NCI-H2227 (cell line): ENCODE measurements around the gene ARHGAP40.

ENCODE experiments used
- DNase-seq: peaks from one replicate; lab custom pipeline; 2025; ENCODE audit not compliant: unreplicated experiment; lab: John Stamatoyannopoulos, UW

The ARHGAP40 gene

DNA sequence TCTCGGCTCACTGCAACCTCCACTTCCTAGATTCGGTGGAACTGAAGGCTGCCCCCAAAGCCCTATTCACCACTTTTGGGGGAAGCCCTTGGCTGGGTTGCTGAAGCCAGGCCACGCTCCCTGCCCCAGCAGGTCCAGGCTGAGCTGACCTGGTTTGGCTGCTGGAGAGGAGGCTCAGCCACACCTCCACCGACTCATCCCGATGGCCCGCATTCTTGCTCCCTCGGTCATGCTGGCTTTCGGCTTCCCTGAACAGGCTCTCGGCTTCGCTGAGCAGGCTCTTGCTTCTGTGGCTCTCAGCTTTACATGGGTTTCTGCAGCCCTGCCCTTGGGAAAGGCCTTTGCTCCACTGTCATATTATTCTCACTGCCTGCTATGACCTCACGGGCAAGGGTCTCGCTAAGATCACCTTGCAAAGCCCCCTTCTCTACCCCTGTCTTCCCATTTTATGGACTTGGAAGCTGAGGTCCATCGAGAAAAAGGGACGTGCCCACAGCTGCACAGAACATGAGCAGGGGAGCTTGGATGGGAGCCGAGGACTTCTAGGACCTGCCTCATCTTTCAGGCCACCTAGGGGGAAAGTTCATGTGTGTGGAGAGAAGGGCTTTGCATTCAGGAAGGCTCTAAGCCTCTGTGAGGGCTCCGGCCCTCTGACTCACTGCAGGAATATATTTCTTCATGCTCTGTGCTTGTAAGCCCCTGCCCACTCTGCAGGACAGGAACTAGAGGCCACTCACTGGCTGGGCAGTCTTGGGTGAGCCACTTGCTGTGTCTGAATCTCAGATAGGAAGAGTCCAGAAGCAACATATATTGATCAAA, 15.6 kb downstream of the ARHGAP40 start:
- DNase-seq = no peak

DNA sequence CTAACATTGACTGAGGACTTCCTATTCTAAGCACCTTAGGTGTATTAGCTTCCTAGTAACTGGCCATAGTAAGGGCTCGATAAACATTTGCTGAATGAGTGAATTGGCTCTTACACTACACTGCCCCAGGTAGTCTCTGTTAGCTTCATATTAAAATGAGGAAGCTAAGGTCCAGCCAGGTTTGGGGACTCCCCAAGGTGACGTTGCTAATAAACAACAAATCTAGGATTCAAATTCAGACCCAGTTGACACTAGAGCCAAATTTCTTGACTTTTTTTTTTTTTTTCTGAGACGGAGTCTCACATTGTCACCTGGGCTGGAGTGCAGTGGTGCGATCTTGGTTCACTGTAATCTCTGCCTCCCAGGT, 16.2 kb downstream of the ARHGAP40 start:
- no peak for DNase-seq

DNA sequence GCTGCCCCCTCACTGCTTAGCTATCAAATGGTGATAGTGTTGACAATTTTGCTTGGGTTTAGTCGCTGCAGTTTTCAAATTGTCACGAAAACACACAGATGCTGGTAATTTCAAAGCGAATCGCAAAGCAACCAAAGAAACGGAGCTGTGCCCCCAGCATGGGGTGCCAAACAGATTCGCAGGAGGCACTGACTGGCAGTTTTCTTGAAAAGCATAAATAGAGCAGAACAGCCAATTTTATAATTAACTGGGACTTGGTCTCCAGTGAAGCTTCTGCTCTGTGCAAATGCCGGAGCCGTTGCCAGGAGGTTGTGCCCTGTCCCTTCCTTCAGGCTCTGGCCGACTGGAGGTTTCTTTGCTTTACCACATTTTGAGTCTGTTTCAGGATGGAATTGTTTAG, 18.8 kb downstream of the ARHGAP40 start:
- DNase-seq = peak; percentile 82

DNA sequence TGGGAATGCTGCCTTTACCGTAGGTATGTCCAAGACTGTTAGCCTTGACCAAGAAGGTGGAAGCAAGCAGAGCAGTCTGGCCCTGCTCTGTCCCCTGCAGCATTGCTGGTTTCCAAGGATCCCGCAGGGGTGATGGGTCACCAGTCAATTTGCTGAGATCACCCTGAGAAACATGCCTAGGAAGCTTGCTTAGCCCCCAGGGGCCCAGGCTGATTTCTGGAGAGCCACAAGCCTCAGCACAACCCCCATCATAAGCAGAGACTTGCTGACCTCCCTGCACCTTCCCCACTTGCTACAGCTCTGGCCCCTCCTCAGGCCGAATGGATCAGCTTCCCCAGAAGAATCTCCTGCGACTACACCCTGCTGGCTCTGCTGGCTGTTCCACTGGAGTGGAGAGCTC, 21.5 kb downstream of the ARHGAP40 start:
- DNase-seq = no peak

DNA sequence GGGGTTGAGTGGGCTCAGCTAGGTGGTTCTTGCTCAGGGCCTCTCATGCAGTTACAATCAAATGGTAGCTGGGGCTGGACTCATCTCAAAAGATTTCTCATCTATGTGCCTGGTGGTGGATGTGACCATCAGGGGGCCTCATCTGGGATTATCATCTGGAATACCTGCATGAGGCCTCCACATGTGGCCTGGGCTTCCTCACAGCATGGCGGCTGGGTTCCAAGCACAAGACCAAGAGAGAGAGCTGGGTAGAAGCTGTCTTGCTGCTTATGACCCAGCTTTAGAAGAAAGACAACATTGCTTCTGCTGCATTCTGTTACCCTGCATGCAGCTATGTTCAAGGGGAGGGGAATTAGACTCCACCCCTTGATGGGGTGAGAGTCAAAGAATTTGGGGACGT, 22.5 kb downstream of the ARHGAP40 start:
- no peak for DNase-seq

DNA sequence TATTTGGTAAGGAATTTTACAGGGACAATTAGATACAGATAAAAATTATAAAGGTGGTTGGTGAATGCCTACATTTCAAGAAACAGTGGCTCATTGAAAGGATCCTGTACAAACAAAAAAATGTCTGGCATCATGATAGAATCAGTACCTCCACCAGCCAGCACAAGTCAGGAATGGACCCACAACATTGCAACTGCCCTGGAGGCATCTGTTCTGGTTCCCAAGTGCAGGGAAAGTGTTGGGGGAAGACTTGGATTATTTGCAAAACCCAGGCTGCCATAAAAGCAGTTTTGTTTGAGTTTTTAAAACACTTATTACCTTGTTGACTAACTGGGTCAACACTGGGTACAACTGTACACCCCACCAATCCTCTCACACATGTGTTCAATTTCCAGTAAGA, 24.3 kb downstream of the ARHGAP40 start:
- no peak for DNase-seq

DNA sequence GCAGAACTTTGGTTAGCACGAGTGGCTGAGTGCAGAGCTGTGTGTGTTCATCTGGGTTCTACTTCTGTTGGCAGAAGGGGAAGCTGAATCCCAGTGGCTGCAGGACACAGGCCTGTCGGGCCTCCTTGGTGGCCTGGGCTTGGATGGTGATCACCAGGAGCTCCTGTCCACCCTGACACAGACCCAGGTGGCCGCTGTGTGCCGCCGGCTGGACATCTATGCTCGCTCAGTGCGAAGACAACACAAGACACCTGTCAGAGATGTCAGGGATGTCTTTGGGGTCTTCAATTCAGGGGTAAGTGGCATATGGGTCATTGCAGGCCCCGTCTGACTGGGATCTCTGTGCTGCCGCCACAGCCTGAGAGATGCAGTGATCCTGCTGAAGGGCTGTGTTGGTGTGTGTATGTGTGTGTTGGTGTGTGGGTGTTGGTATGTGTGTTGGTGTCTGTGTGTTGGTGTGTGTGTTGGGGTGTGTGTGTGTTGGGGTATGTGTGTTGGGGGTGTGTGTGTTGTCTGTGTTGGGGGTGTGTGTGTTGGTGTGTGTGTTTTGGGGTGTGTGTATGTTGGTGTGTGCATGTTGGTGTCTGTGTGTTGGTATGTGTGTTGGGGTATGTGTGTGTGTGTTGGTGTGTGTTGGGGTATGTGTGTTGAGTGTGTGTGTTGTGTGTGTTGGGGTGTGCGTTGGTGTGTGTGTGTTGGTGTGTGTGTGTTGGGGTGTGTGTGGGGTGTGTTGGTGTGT, 25.5 kb downstream of the ARHGAP40 start:
- DNase-seq = no peak

DNA sequence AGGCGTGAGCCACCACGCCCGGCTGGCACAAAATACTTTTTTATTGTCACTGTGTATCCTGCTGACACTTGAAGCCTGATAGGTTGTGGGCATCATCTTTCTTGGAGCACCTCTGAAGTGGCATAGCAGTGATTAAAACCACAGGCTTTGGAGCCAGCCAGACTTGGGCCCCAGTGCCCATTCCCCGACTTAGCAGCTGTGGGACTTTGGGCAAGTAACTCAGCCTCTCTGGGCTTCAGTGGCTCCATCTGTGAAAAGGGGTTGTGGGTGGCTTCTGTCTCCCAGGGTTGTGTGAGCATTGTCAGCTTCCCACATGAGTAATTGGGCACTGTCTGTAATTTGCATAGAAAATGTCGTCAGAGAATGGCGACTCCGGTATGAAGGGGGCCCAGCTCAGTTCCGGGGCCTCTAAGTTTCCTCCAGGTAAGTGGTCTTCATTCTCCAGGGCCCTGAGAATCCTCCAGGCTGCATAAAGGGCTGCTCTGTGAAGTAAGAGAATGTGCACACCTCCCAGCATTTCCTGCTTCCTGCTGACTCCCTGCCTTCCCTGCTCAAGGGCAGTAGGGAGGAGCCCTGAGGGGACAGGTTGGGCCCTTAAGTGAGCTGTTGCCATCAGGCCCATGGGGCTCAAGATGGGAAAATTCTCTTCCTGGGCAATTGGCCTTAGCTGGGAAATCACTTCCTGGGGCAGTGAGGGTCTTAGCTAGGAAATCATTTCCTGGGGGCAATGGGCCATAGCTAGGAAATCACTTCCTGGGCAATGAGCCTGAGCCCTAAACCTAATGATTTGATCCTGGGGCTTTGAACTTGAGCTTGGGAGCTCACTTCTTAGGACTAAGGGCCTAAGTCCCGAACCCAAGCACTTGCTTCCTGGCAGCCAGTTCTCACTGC, 27.2 kb downstream of the ARHGAP40 start:
- DNase-seq = no peak

DNA sequence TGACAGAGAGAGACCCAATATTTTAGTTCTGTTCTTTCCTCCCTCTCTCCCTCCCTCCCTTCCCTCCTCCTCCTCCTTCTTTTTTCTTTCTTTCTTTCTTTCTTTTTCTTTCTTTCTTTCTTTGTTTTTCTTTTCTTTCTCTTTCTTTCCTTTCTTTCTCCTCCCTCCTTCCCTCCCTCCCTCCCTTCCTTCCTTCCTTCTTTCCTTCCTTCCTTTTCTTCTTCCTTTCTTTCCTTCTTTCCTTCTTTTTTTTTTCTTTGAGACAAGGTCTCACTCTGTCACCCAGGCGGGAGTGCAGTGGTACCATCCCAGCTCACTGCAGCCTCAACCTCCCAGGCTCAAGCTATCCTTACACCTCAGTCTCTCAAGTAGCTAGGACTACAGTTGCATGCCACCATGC, 28.4 kb downstream of the ARHGAP40 start:
- DNase-seq = no peak

DNA sequence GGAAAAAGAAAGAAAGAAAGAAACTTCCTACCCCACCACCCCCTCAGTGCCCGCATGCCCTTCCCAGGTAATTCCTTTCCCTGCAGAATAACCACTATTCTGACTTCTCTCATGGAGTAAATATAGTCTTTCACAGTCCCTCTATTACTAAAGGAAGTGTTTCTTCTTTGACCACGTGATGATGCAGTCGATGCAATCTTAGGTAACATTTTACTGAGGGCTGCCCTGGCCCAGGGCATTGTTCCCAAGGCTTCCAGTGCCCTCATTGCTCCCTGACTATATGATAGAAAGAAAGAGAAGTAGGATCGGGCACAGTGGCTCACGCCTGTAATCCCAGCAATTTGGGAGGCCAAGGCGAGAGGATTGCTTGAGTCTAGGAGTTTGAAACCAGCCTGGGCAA, 29.1 kb downstream of the ARHGAP40 start:
- no peak for DNase-seq

DNA sequence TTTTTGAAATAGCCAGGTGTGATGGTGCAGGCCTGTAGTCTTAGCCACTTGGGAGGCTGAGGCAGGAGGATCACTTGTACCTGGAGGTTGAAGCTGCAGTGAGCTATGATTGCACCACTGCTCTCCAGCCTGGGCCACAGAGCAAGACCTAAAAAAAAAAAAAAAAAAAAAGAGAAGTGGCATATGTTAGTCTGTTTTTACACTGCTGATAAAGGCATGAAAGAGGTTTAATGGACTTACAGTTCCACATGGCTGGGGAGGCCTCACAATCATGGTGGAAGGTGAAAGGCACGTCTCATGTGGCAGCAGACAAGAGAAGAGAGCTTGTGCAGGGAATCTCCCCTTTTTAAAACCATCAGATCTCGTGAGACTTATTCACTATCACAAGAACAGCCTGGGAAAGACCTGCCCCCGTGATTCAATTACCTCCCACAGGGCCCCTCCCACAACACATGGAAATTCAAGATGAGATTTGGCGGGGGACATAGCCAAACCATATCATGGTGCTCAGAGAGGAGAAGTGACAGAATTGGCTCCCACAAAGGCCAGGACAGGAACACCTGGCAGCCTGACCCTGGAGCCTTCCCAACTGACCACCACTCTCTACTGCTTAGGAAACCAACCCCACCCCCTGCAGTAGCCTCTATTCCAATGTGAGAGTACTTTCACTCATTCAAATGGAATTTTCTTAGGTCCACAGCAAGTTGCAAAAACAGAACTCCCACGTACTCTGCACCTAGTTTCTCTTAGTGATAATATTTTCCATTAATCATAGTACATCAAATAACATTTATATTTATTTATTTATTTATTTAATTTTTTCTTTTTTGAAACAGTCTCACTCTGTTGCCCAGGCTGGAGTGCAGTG, 29.8 kb downstream of the ARHGAP40 start:
- DNase-seq = no peak

DNA sequence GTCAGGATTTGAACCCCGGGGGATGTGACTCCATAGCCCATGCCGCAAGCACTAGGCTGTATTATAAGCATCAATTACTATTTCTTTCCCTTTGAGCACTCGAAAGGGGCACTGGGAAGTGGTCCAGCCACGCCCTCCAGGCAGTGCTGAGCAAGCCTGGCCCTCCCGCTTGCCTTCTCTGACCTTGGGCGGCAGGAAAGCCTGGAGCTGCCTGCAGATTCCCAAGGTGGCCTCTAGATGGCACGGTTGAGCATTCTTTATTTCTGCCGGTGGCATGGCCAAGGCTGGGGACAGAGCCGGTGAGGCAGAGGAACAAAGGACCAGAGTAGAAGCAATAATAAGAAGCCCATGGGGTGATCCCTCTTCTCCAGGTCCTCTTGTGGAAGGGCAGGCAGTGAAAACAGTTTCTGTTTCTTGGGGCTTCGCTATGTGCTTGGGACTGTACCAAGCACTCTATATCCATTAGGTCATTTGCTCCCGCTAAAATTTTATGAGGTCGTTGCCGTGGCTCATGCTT, 32.0 kb downstream of the ARHGAP40 start:
- DNase-seq = peak; percentile 82

DNA sequence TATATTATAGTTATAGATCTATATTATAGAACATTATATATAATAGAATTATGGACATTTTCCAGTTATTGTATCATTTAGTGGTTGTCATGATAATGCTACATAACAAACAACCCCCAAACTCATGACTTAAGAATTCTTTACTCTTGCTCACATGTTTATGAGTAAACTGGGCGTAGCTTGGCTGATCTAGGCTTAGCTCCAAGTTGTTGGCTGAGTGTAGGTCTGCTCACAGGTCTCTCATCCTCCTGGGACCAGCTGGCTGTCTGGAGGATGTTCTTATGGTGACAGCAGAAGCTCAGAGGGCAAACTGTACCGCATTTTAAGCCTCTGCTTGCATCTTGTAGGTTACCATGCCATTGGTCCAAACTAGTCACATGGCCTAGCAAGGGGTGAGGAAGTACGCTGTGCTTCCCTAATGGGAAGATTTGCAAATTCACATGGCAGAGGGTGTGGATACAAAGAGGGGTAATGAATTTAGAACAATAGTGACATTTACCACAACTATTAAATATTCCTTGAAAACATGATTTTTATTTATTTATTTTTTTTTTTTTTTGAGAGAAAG, 34.2 kb downstream of the ARHGAP40 start:
- DNase-seq = no peak

DNA sequence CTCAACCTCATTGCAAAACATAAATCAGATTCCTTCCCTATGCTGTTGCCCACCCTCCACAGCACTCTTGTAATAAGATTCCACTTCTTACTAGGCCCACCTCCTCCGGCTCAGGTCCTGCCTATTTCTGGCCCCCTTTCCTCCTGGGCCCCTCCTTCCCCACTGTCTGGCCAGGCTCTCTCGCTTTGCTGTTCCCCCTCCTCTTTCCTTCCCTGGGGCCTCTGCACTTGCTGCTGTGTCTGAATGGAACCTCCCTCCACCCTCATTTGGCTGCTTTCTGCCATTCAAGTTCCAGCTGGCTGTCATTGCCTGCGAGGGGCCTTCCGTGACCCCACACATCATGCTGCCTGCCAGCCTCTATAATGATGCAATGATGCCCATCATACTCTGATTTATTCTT, 38.9 kb downstream of the ARHGAP40 start:
- peak; percentile 83 for DNase-seq

DNA sequence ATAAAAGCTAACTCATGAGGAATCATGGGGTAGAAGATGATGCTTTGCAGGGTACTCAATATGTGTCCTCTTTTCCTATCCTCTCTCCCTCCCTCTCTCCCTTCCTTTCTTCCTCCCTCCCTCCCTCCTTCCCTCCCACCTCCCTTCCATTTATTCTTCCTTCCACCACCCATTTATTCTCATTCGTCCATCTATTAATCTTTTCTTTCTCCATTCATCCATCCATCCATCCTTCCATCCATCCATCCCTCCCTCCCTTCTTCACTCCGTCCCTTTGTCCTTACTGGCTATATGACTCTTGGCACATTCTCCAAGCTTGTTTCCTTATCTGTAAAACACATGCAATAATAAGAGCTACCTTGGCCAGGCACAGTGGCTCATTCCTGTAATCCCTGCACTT, 40.9 kb downstream of the ARHGAP40 start:
- DNase-seq = no peak

DNA sequence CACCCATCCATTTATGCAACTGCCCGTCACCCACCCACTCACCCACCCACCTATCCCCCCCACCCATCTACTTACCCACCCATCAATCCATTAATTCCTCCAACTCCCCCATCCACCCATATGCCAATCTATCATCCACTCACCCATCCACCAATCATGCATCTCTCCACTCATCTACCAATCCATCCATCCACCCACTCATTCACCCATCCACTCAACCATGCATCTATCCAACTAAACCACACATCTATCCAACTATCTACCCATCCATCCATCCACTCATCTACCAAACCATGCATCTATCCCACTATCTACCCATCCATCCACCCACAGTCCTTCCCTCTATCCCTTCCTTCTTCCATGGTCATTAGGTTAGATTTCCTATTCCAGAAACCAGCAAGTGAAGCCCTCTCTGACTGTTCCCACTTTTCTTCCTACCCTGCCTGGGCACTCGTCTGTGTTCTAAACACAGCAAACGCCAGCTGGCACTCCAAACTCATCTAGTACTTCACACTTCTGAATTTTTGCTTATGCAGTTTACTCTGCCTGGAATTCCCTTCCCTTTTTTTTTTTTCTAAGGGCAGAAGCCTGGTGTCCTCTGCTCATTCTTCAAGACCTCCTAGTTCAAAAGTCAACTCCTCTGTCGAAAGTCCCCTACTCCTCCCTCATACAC, 43.1 kb downstream of the ARHGAP40 start:
- no peak for DNase-seq

DNA sequence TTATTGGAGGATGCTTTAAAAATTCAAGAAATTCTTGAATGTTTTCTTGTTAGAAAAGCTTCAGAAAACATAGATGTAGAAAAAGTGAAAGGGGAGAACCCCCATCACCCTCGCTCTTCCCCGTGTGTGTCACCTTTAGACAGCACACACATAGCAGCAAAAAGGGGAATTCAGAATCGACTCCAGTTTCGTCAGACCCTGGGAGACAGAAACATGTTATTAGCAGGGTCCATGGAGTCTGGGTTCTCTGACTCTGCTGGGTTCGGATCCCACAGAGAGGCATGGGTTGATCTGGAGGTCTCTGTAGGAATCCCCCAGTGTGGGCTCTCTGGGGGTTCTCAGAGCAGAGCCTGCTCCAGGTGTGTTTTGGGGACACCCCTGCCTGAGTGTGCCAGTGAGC, 43.7 kb downstream of the ARHGAP40 start:
- no peak for DNase-seq

DNA sequence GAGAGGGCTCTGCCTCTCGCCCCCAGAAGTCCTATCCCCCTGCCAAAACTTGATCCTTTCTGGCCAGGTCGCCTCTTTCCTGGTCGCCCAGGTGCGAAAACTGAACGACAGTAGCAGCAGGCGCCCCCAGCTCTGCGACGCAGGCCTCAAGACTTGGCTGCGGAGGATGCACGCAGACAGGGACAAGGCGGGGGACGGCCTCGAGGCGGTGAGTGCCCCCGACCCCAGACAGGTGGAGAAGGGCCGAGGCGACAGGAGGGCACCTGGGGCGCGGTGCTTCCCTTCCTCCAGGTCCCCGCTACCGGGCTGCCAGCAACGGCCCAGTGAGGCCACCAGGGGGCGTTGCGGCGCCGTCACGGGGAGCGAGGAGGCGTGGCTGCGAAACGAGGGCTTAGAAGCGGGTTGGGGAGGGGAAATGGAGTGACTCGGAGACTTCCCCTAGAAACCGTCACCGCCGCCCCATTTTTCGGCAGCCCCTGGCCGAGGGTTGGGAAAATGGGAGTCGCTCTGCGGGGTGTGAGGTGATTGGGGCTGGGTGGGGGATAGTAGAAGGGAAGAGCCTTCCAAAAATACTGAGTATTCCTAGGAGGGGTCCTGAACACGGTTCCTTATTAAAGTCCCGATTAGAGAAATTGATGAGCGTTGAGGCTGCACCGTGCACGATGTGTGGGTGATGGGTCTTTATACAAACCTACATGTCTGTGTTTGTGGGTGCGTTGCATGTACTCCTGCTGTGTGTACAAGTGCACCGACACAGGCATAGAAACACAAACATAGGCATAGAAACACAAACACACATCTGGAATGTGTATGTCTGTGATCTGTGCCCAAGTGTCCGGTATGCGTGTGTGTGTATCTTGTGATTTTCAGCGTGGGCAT, 44.6 kb downstream of the ARHGAP40 start:
- DNase-seq = peak; percentile 90
